ENCODE data around the gene FAT2.
"Not testable (repeated sequence)": the region's sequence is repeated elsewhere in the genome, so short reads cannot be mapped to it uniquely, and the experiment has no call there.

GRCh38 chr5:151585344-151585743 is 5.8 kb downstream of the FAT2 start:
- not testable (repeated sequence) for TF ChIP-seq POLR2AphosphoS5, CTCF, POLR2A (IDR thresholded peaks at IDR 0.05)

Data from gastroesophageal sphincter (tissue), 3 donors.